ENCODE data around the gene BAZ2B.

Gene BAZ2B

GRCh38 chr2:159573294-159573693, 43.1 kb downstream of the BAZ2B start:
- no peak overlapping the region for H3K9ac ChIP-seq (ENCODE audit: insufficient read length)
- no peak overlapping the region for H3K27ac ChIP-seq
- no peaks in the 10 kb centered on the region for H3K9me3 ChIP-seq (ENCODE audit: low read depth, low read length)
- H3K4me3 ChIP-seq, result no peak overlapping the region
- no peaks in the 10 kb centered on the region for H3K36me3 ChIP-seq (ENCODE audit: insufficient read depth, low read length)
- TF ChIP-seq FOXP2 (optimal IDR thresholded peaks at IDR 0.05; ENCODE audit: control extremely low read depth, extremely low read length, insufficient read depth) (no peak), POLR2AphosphoS5 (IDR thresholded peaks at IDR 0.05; ENCODE audit: borderline replicate concordance, low read depth, low read length) (no peak), EZH2 (IDR thresholded peaks at IDR 0.05) (no peak)
- DNase-seq (ENCODE audit: low read depth, low spot score), result no peak

GRCh38 chr2:159572459-159572858, 43.9 kb downstream of the BAZ2B start:
- Histone ChIP-seq H3K27ac (no peak overlapping the region), H3K9me3 (ENCODE audit: low read depth, low read length) (no peaks in the 10 kb centered on the region), H3K9ac (ENCODE audit: insufficient read length) (no peak overlapping the region), H3K4me3 (no peak overlapping the region), H3K36me3 (ENCODE audit: insufficient read depth, low read length) (no peaks in the 10 kb centered on the region)
- no peak for TF ChIP-seq POLR2AphosphoS5 (IDR thresholded peaks at IDR 0.05; ENCODE audit: borderline replicate concordance, low read depth, low read length)
- TF ChIP-seq FOXP2 (optimal IDR thresholded peaks at IDR 0.05; ENCODE audit: control extremely low read depth, extremely low read length, insufficient read depth), result no peak
- TF ChIP-seq EZH2 (IDR thresholded peaks at IDR 0.05), result no peak
- no peak for DNase-seq (ENCODE audit: low read depth, low spot score)

GRCh38 chr2:159571540-159572260, 44.6 kb downstream of the BAZ2B start:
- H3K9me3 ChIP-seq (ENCODE audit: low read depth, low read length), result no peaks in the 10 kb centered on the region
- no peak overlapping the region for H3K9ac ChIP-seq (ENCODE audit: insufficient read length)
- no peak for TF ChIP-seq EZH2 (IDR thresholded peaks at IDR 0.05)
- no peak for TF ChIP-seq POLR2AphosphoS5 (IDR thresholded peaks at IDR 0.05; ENCODE audit: borderline replicate concordance, low read depth, low read length)
- no peak for TF ChIP-seq FOXP2 (optimal IDR thresholded peaks at IDR 0.05; ENCODE audit: control extremely low read depth, extremely low read length, insufficient read depth)
- H3K36me3 ChIP-seq (ENCODE audit: insufficient read depth, low read length), result no peaks in the 10 kb centered on the region
- DNase-seq (ENCODE audit: low read depth, low spot score), result no peak
- H3K27ac ChIP-seq, result no peak overlapping the region
- no peak overlapping the region for H3K4me3 ChIP-seq

GRCh38 chr2:159564081-159564480, 52.3 kb downstream of the BAZ2B start:
- DNase-seq (ENCODE audit: low read depth, low spot score), result no peak
- no peak overlapping the region for H3K4me3 ChIP-seq
- TF ChIP-seq FOXP2 (optimal IDR thresholded peaks at IDR 0.05; ENCODE audit: control extremely low read depth, extremely low read length, insufficient read depth), result no peak
- no peak overlapping the region for H3K9ac ChIP-seq (ENCODE audit: insufficient read length)
- H3K9me3 ChIP-seq (ENCODE audit: low read depth, low read length), result no peaks in the 10 kb centered on the region
- no peaks in the 10 kb centered on the region for H3K36me3 ChIP-seq (ENCODE audit: insufficient read depth, low read length)
- no peak overlapping the region for H3K27ac ChIP-seq

- Histone ChIP-seq H3K27ac (no peak overlapping the region), H3K4me3 (no peak overlapping the region), H3K36me3 (ENCODE audit: insufficient read depth, low read length) (no peaks in the 10 kb centered on the region), H3K9ac (ENCODE audit: insufficient read length) (no peak overlapping the region), H3K9me3 (ENCODE audit: low read depth, low read length) (no peaks in the 10 kb centered on the region)
- TF ChIP-seq POLR2AphosphoS5 (IDR thresholded peaks at IDR 0.05; ENCODE audit: borderline replicate concordance, low read depth, low read length), result no peak
- no peak for TF ChIP-seq EZH2 (IDR thresholded peaks at IDR 0.05)
- TF ChIP-seq FOXP2 (optimal IDR thresholded peaks at IDR 0.05; ENCODE audit: control extremely low read depth, extremely low read length, insufficient read depth), result no peak
- no peak for DNase-seq (ENCODE audit: low read depth, low spot score)
These were observed 54.1 kb downstream of the BAZ2B start for GRCh38 chr2:159562248-159562647.

- no peak overlapping the region for H3K27ac ChIP-seq
- TF ChIP-seq FOXP2 (optimal IDR thresholded peaks at IDR 0.05; ENCODE audit: control extremely low read depth, extremely low read length, insufficient read depth) (no peak), EZH2 (IDR thresholded peaks at IDR 0.05) (no peak), POLR2AphosphoS5 (IDR thresholded peaks at IDR 0.05; ENCODE audit: borderline replicate concordance, low read depth, low read length) (no peak)
These were observed 54.6 kb downstream of the BAZ2B start for GRCh38 chr2:159561786-159562185.

GRCh38 chr2:159561242-159561641, 55.1 kb downstream of the BAZ2B start:
- no peak for TF ChIP-seq EZH2 (IDR thresholded peaks at IDR 0.05)
- no peak for TF ChIP-seq FOXP2 (optimal IDR thresholded peaks at IDR 0.05; ENCODE audit: control extremely low read depth, extremely low read length, insufficient read depth)
- TF ChIP-seq POLR2AphosphoS5 (IDR thresholded peaks at IDR 0.05; ENCODE audit: borderline replicate concordance, low read depth, low read length), result no peak
- no peak overlapping the region for H3K27ac ChIP-seq
- no peak overlapping the region for H3K4me3 ChIP-seq
- H3K9ac ChIP-seq (ENCODE audit: insufficient read length), result no peak overlapping the region
- no peak for DNase-seq (ENCODE audit: low read depth, low spot score)
- H3K36me3 ChIP-seq (ENCODE audit: insufficient read depth, low read length), result no peaks in the 10 kb centered on the region
- H3K9me3 ChIP-seq (ENCODE audit: low read depth, low read length), result no peaks in the 10 kb centered on the region

More at GRCh38 chr2:159561786-159562185, 54.6 kb downstream of the BAZ2B start:
- DNase-seq (ENCODE audit: low read depth, low spot score), result no peak
- no peak overlapping the region for H3K9ac ChIP-seq (ENCODE audit: insufficient read length)
- H3K9me3 ChIP-seq (ENCODE audit: low read depth, low read length), result no peaks in the 10 kb centered on the region
- H3K4me3 ChIP-seq, result no peak overlapping the region
- no peaks in the 10 kb centered on the region for H3K36me3 ChIP-seq (ENCODE audit: insufficient read depth, low read length)

- Histone ChIP-seq H3K36me3 (ENCODE audit: insufficient read depth, low read length) (no peaks in the 10 kb centered on the region), H3K27ac (peak overlapping the region; percentile 40), H3K9me3 (ENCODE audit: low read depth, low read length) (no peaks in the 10 kb centered on the region), H3K9ac (ENCODE audit: insufficient read length) (no peak overlapping the region), H3K4me3 (no peak overlapping the region)
- TF ChIP-seq EZH2 (IDR thresholded peaks at IDR 0.05) (no peak), POLR2AphosphoS5 (IDR thresholded peaks at IDR 0.05; ENCODE audit: borderline replicate concordance, low read depth, low read length) (no peak), FOXP2 (optimal IDR thresholded peaks at IDR 0.05; ENCODE audit: control extremely low read depth, extremely low read length, insufficient read depth) (no peak)
- DNase-seq (ENCODE audit: low read depth, low spot score), result no peak
These were observed 57.3 kb downstream of the BAZ2B start for GRCh38 chr2:159559034-159559433.

GRCh38 chr2:159558479-159558878, 57.9 kb downstream of the BAZ2B start:
- Histone ChIP-seq H3K9me3 (ENCODE audit: low read depth, low read length) (no peaks in the 10 kb centered on the region), H3K9ac (ENCODE audit: insufficient read length) (no peak overlapping the region), H3K4me3 (no peak overlapping the region), H3K27ac (no peak overlapping the region), H3K36me3 (ENCODE audit: insufficient read depth, low read length) (no peaks in the 10 kb centered on the region)
- no peak for DNase-seq (ENCODE audit: low read depth, low spot score)
- TF ChIP-seq FOXP2 (optimal IDR thresholded peaks at IDR 0.05; ENCODE audit: control extremely low read depth, extremely low read length, insufficient read depth) (no peak), POLR2AphosphoS5 (IDR thresholded peaks at IDR 0.05; ENCODE audit: borderline replicate concordance, low read depth, low read length) (no peak), EZH2 (IDR thresholded peaks at IDR 0.05) (no peak)

All from SK-N-MC (cell line).